Measurements from ENCODE around the gene B4GALNT3.

Gene B4GALNT3

GRCh38 chr12:466762-467161 is 7.0 kb downstream of the B4GALNT3 start:
- H3K27ac ChIP-seq (ENCODE audit: insufficient read depth in 1 of 2, low read depth in 1 of 2, low read length in 2 of 2, poor library complexity in 1 of 2, severe bottlenecking in 2 of 2) = no peak overlapping the region
- no peaks in the 10 kb centered on the region for H3K9me3 ChIP-seq (ENCODE audit: control extremely low read depth in 1 of 5, control insufficient read depth in 4 of 5, insufficient read depth in 2 of 5, low read depth in 1 of 5, low read length in 4 of 5)
- DNase-seq = no peak
- H3K4me1 ChIP-seq (ENCODE audit: control extremely low read depth in 1 of 4, control insufficient read depth in 4 of 4, insufficient read depth in 4 of 4, low read length in 3 of 4) = no peaks in the 10 kb centered on the region
- POLR2A ChIA-PET = no interaction called here
- H3K4me3 ChIP-seq (ENCODE audit: control insufficient read depth in 1 of 7, extremely low read depth in 1 of 7, insufficient read depth in 4 of 7, low read depth in 2 of 7, low read length in 6 of 7) = no peak overlapping the region
- no peaks in the 10 kb centered on the region for H3K36me3 ChIP-seq (ENCODE audit: control insufficient read depth in 4 of 4, insufficient read depth in 4 of 4, low read length in 3 of 4)
- peaks cover 6 to 43% (median 16%) of the 10 kb centered on the region in 5 experiments for H3K27me3 ChIP-seq (replicated peaks in 2 of 5; ENCODE audit: control insufficient read depth in 4 of 5, insufficient read depth in 5 of 5, low read length in 4 of 5)
- 93% methylated on average over 2 of the region's 5 CpGs for WGBS (ENCODE audit: insufficient coverage)
- CTCF ChIA-PET = no interaction called here

- DNase-seq = no peak
- CTCF ChIA-PET = interaction anchor here (1.0 kb wide), 1 partner anchor 17 kb away, joined by 3 read pairs; no protein-coding TSS in a partner anchor
- no peak overlapping the region for H3K27ac ChIP-seq (ENCODE audit: insufficient read depth in 1 of 2, low read depth in 1 of 2, low read length in 2 of 2, poor library complexity in 1 of 2, severe bottlenecking in 2 of 2)
- H3K4me1 ChIP-seq (ENCODE audit: control extremely low read depth in 1 of 4, control insufficient read depth in 4 of 4, insufficient read depth in 4 of 4, low read length in 3 of 4) = no peaks in the 10 kb centered on the region
- POLR2A ChIA-PET = no interaction called here
- H3K36me3 ChIP-seq (ENCODE audit: control insufficient read depth in 4 of 4, insufficient read depth in 4 of 4, low read length in 3 of 4) = no peaks in the 10 kb centered on the region
- WGBS (ENCODE audit: insufficient coverage) = 64% methylated on average over 2 of the region's 6 CpGs
- H3K9me3 ChIP-seq (ENCODE audit: control extremely low read depth in 1 of 5, control insufficient read depth in 4 of 5, insufficient read depth in 2 of 5, low read depth in 1 of 5, low read length in 4 of 5) = no peaks in the 10 kb centered on the region
- H3K27me3 ChIP-seq (replicated peaks in 2 of 5; ENCODE audit: control insufficient read depth in 4 of 5, insufficient read depth in 5 of 5, low read length in 4 of 5) = peaks cover under 1 to 34% (median 11%) of the 10 kb centered on the region in 5 experiments
- no peak overlapping the region for H3K4me3 ChIP-seq (ENCODE audit: control insufficient read depth in 1 of 7, extremely low read depth in 1 of 7, insufficient read depth in 4 of 7, low read depth in 2 of 7, low read length in 6 of 7)
These were observed 7.9 kb downstream of the B4GALNT3 start for GRCh38 chr12:467591-467990.

- H3K27me3 ChIP-seq (replicated peaks in 2 of 5; ENCODE audit: control insufficient read depth in 4 of 5, insufficient read depth in 5 of 5, low read length in 4 of 5) = peaks cover 0 to 33% (median 8%) of the 10 kb centered on the region in 5 experiments
- H3K4me1 ChIP-seq (ENCODE audit: control extremely low read depth in 1 of 4, control insufficient read depth in 4 of 4, insufficient read depth in 4 of 4, low read length in 3 of 4) = no peaks in the 10 kb centered on the region
- WGBS (ENCODE audit: insufficient coverage) = 89% methylated on average over 9 of the region's 10 CpGs
- no peaks in the 10 kb centered on the region for H3K9me3 ChIP-seq (ENCODE audit: control extremely low read depth in 1 of 5, control insufficient read depth in 4 of 5, insufficient read depth in 2 of 5, low read depth in 1 of 5, low read length in 4 of 5)
- DNase-seq = no peak
- ChIA-PET CTCF (no interaction called here), POLR2A (no interaction called here)
- H3K36me3 ChIP-seq (ENCODE audit: control insufficient read depth in 4 of 4, insufficient read depth in 4 of 4, low read length in 3 of 4) = no peaks in the 10 kb centered on the region
- H3K27ac ChIP-seq (ENCODE audit: insufficient read depth in 1 of 2, low read depth in 1 of 2, low read length in 2 of 2, poor library complexity in 1 of 2, severe bottlenecking in 2 of 2) = no peak overlapping the region
- H3K4me3 ChIP-seq (ENCODE audit: control insufficient read depth in 1 of 7, extremely low read depth in 1 of 7, insufficient read depth in 4 of 7, low read depth in 2 of 7, low read length in 6 of 7) = no peak overlapping the region
These were observed 9.1 kb downstream of the B4GALNT3 start for GRCh38 chr12:468671-469389.

GRCh38 chr12:470133-470532 is 10.4 kb downstream of the B4GALNT3 start:
- 87% methylated on average over 11 of the region's 11 CpGs for WGBS (ENCODE audit: insufficient coverage)
- Histone ChIP-seq H3K27ac (ENCODE audit: insufficient read depth in 1 of 2, low read depth in 1 of 2, low read length in 2 of 2, poor library complexity in 1 of 2, severe bottlenecking in 2 of 2) (no peak overlapping the region), H3K27me3 (replicated peaks in 2 of 5; ENCODE audit: control insufficient read depth in 4 of 5, insufficient read depth in 5 of 5, low read length in 4 of 5) (peaks cover 0 to 34% (median 7%) of the 10 kb centered on the region in 5 experiments), H3K4me3 (ENCODE audit: control insufficient read depth in 1 of 7, extremely low read depth in 1 of 7, insufficient read depth in 4 of 7, low read depth in 2 of 7, low read length in 6 of 7) (no peak overlapping the region), H3K36me3 (ENCODE audit: control insufficient read depth in 4 of 4, insufficient read depth in 4 of 4, low read length in 3 of 4) (no peaks in the 10 kb centered on the region), H3K9me3 (ENCODE audit: control extremely low read depth in 1 of 5, control insufficient read depth in 4 of 5, insufficient read depth in 2 of 5, low read depth in 1 of 5, low read length in 4 of 5) (no peaks in the 10 kb centered on the region), H3K4me1 (ENCODE audit: control extremely low read depth in 1 of 4, control insufficient read depth in 4 of 4, insufficient read depth in 4 of 4, low read length in 3 of 4) (no peaks in the 10 kb centered on the region)
- CTCF ChIA-PET = no interaction called here
- POLR2A ChIA-PET = no interaction called here
- no peak for DNase-seq

- H3K9me3 ChIP-seq (ENCODE audit: control extremely low read depth in 1 of 5, control insufficient read depth in 4 of 5, insufficient read depth in 2 of 5, low read depth in 1 of 5, low read length in 4 of 5) = no peaks in the 10 kb centered on the region
- no peaks in the 10 kb centered on the region for H3K36me3 ChIP-seq (ENCODE audit: control insufficient read depth in 4 of 4, insufficient read depth in 4 of 4, low read length in 3 of 4)
- H3K4me1 ChIP-seq (ENCODE audit: control extremely low read depth in 1 of 4, control insufficient read depth in 4 of 4, insufficient read depth in 4 of 4, low read length in 3 of 4) = no peaks in the 10 kb centered on the region
- H3K27ac ChIP-seq (ENCODE audit: insufficient read depth in 1 of 2, low read depth in 1 of 2, low read length in 2 of 2, poor library complexity in 1 of 2, severe bottlenecking in 2 of 2) = no peak overlapping the region
- ChIA-PET POLR2A (no interaction called here), CTCF (interaction anchor here (1.0 kb wide), 1 partner anchor 25 kb away, joined by 4 read pairs; no protein-coding TSS in a partner anchor)
- H3K4me3 ChIP-seq (ENCODE audit: control insufficient read depth in 1 of 7, extremely low read depth in 1 of 7, insufficient read depth in 4 of 7, low read depth in 2 of 7, low read length in 6 of 7) = no peak overlapping the region
- DNase-seq = no peak
- peaks cover 0 to 40% (median 7%) of the 10 kb centered on the region in 5 experiments for H3K27me3 ChIP-seq (replicated peaks in 2 of 5; ENCODE audit: control insufficient read depth in 4 of 5, insufficient read depth in 5 of 5, low read length in 4 of 5)
- WGBS (ENCODE audit: insufficient coverage) = 90% methylated on average over 4 of the region's 5 CpGs
These were observed 13.5 kb downstream of the B4GALNT3 start for GRCh38 chr12:473198-473597.

- Histone ChIP-seq H3K4me3 (ENCODE audit: control insufficient read depth in 1 of 7, extremely low read depth in 1 of 7, insufficient read depth in 4 of 7, low read depth in 2 of 7, low read length in 6 of 7) (no peak overlapping the region), H3K27me3 (replicated peaks in 2 of 5; ENCODE audit: control insufficient read depth in 4 of 5, insufficient read depth in 5 of 5, low read length in 4 of 5) (peaks cover 0 to 40% (median 8%) of the 10 kb centered on the region in 5 experiments), H3K9me3 (ENCODE audit: control extremely low read depth in 1 of 5, control insufficient read depth in 4 of 5, insufficient read depth in 2 of 5, low read depth in 1 of 5, low read length in 4 of 5) (no peaks in the 10 kb centered on the region), H3K36me3 (ENCODE audit: control insufficient read depth in 4 of 4, insufficient read depth in 4 of 4, low read length in 3 of 4) (no peaks in the 10 kb centered on the region), H3K4me1 (ENCODE audit: control extremely low read depth in 1 of 4, control insufficient read depth in 4 of 4, insufficient read depth in 4 of 4, low read length in 3 of 4) (no peaks in the 10 kb centered on the region), H3K27ac (ENCODE audit: insufficient read depth in 1 of 2, low read depth in 1 of 2, low read length in 2 of 2, poor library complexity in 1 of 2, severe bottlenecking in 2 of 2) (no peak overlapping the region)
- POLR2A ChIA-PET = no interaction called here
- no peak for DNase-seq
- CTCF ChIA-PET = interaction anchor here (1.0 kb wide), 1 partner anchor 26 kb away, joined by 4 read pairs; no protein-coding TSS in a partner anchor
- 63% methylated on average over 7 of the region's 9 CpGs for WGBS (ENCODE audit: insufficient coverage)
These were observed 14.3 kb downstream of the B4GALNT3 start for GRCh38 chr12:473863-474577.

- H3K4me3 ChIP-seq (ENCODE audit: control insufficient read depth in 1 of 7, extremely low read depth in 1 of 7, insufficient read depth in 4 of 7, low read depth in 2 of 7, low read length in 6 of 7) = no peak overlapping the region
- CTCF ChIA-PET = no interaction called here
These were observed 15.5 kb downstream of the B4GALNT3 start for GRCh38 chr12:475286-475685.

More at GRCh38 chr12:475286-475685, 15.5 kb downstream of the B4GALNT3 start:
- H3K9me3 ChIP-seq (ENCODE audit: control extremely low read depth in 1 of 5, control insufficient read depth in 4 of 5, insufficient read depth in 2 of 5, low read depth in 1 of 5, low read length in 4 of 5) = no peaks in the 10 kb centered on the region
- no peak overlapping the region for H3K27ac ChIP-seq (ENCODE audit: insufficient read depth in 1 of 2, low read depth in 1 of 2, low read length in 2 of 2, poor library complexity in 1 of 2, severe bottlenecking in 2 of 2)
- 44% methylated on average over 5 of the region's 5 CpGs for WGBS (ENCODE audit: insufficient coverage)
- H3K27me3 ChIP-seq (replicated peaks in 2 of 5; ENCODE audit: control insufficient read depth in 4 of 5, insufficient read depth in 5 of 5, low read length in 4 of 5) = peaks cover 0 to 38% (median 4%) of the 10 kb centered on the region in 5 experiments
- POLR2A ChIA-PET = no interaction called here
- H3K4me1 ChIP-seq (ENCODE audit: control extremely low read depth in 1 of 4, control insufficient read depth in 4 of 4, insufficient read depth in 4 of 4, low read length in 3 of 4) = no peaks in the 10 kb centered on the region
- H3K36me3 ChIP-seq (ENCODE audit: control insufficient read depth in 4 of 4, insufficient read depth in 4 of 4, low read length in 3 of 4) = no peaks in the 10 kb centered on the region
- no peak for DNase-seq
